AG04450 (cell line): ENCODE data around the gene KANSL2. TPM values are rescaled to one million over a fixed set of nuclear protein-coding genes. Genes with fewer than 3 reads are reported as not detected.

Experiments used
- CTCF ChIA-PET: fragments of 300-600, 350-600 bp; formaldehyde crosslinking; extraction: SDS; loops from one replicate; lab custom pipeline; 2022; ENCODE audit warnings: antibody characterized with exemption, inconsistent platforms; lab: Charles Lee
- POLR2A ChIA-PET: fragments of 350-600 bp; formaldehyde crosslinking; extraction: SDS; loops from one replicate; lab custom pipeline; 2021; ENCODE audit warnings: antibody characterized with exemption, inconsistent platforms; lab: Yijun Ruan, JAX
- DNase-seq: peaks from one replicate; pipeline ENCODE4 v3.0.0-alpha.2; 2011; ENCODE audit warnings: low read depth, low spot score
- H3K27ac ChIP-seq: one replicate; pipeline ENCODE4 v1.5.1; 2012; ENCODE audit warnings: low read depth, low read length, control low read depth
- H3K27me3 ChIP-seq: one replicate; pipeline ENCODE4 v1.6.0; 2012; ENCODE audit warnings: low read length; ENCODE audit not compliant: control insufficient read depth, insufficient read depth
- H3K4me3 ChIP-seq: 2 replicates; pipeline ENCODE4 v1.5.1; 2011; ENCODE audit warnings: mild to moderate bottlenecking, low read depth, low read length, control low read depth
- H3K9me3 ChIP-seq: 2 replicates; pipeline ENCODE4 v1.5.1; 2012; ENCODE audit warnings: low read length; ENCODE audit not compliant: control insufficient read depth, insufficient read depth
- polyA plus RNA-seq: library from polyadenylated mRNA; depleted of rRNA; stranded (reverse); fragments of >200 nt; gene quantifications from 2 replicates; pipeline ENCODE4 v1.2.3, GENCODE V29; 2011; rRNA removed
- small RNA-seq: library from RNA; depleted of rRNA; stranded (forward); fragments of <200 nt; gene quantifications from one replicate; pipeline ENCODE3, GENCODE V24; 2012; ENCODE audit warnings: low read depth; ENCODE audit not compliant: insufficient read length
- TF ChIP-seq, protein P1 (sequence below): IDR thresholded peaks from 2 replicates; pipeline ENCODE4 v1.5.1; 2011; ENCODE audit warnings: low read depth, low read length, control low read depth, inconsistent platforms

KANSL2 gene
- polyA plus RNA-seq, 1 experiment: 37.9 TPM

DNA sequence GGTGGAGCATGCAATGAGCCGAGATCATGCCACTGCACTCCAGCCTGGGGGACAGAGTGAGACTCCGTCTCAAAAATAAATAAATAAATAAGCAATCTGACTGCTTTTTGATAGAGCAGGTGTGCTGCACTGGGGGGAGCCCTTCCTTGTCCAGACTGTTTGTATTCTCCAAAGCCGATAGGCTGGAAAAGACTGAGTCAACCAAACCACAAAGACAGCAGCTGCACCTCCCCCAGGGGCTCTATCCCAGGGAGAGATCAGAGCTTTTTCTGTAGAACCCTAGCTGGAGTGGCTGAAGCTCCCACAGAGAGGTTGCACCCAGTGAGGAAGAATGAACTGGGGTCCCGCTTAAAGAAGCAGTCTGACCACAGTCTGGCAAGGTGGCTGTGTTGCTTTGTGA, 66.4 kb downstream of the KANSL2 start:
- Histone ChIP-seq H3K9me3 (no peaks in the 10 kb centered on the region), H3K4me3 (no peak overlapping the region), H3K27me3 (peaks cover 3% of the 10 kb centered on the region), H3K27ac (no peak overlapping the region)
- TF ChIP-seq, protein P1, sequence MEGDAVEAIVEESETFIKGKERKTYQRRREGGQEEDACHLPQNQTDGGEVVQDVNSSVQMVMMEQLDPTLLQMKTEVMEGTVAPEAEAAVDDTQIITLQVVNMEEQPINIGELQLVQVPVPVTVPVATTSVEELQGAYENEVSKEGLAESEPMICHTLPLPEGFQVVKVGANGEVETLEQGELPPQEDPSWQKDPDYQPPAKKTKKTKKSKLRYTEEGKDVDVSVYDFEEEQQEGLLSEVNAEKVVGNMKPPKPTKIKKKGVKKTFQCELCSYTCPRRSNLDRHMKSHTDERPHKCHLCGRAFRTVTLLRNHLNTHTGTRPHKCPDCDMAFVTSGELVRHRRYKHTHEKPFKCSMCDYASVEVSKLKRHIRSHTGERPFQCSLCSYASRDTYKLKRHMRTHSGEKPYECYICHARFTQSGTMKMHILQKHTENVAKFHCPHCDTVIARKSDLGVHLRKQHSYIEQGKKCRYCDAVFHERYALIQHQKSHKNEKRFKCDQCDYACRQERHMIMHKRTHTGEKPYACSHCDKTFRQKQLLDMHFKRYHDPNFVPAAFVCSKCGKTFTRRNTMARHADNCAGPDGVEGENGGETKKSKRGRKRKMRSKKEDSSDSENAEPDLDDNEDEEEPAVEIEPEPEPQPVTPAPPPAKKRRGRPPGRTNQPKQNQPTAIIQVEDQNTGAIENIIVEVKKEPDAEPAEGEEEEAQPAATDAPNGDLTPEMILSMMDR: no peak
- ChIA-PET POLR2A (no interaction called here), CTCF (interaction anchor here (6.8 kb wide), 1 partner anchor 72 kb away, joined by 159 read pairs; no protein-coding TSS in a partner anchor)
- DNase-seq: no peak

DNA sequence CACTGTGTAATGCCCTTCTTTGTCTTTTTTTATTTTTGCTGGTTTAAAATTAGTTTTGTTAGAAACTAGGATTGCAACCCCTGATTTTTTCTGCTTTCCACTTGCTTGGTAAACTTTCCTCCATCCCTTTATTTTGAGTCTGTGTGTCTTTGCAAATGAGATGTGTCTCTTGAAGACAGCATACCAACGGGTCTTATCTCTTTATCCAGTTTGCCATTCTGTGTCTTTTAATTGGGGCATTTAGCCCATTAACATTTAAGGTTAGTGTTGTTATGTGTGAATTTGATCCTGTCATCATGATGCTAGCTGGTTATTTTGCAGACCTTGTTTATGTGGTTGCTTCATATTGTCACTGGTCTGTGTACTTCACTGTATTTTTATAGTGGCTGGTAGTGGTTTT, 68.7 kb downstream of the KANSL2 start:
- no peaks in the 10 kb centered on the region for H3K27me3 ChIP-seq
- TF ChIP-seq, protein P1: no peak
- ChIA-PET POLR2A (no interaction called here), CTCF (no interaction called here)
- no peaks in the 10 kb centered on the region for H3K9me3 ChIP-seq
- no peak overlapping the region for H3K27ac ChIP-seq
- DNase-seq: no peak
- H3K4me3 ChIP-seq: no peak overlapping the region

Small RNAs within 50 kb of the gene (small RNA-seq; reads per million reads assigned to genes)
- gene MIR1291 (not detected), gene SNORA2A (15.6 reads per million, percentile 76 among the genes with 10 or more reads in this experiment), gene SNORA2B (48.9 reads per million, percentile 85 among the genes with 10 or more reads in this experiment), gene SNORA2C (not detected)

Other genes starting within 250 kb of the KANSL2 start
- gene ANP32D, start 209.7 kb downstream of the KANSL2 start, polyA plus RNA-seq: not detected in 2 replicates
- gene C12orf54, start 199.7 kb downstream of the KANSL2 start, polyA plus RNA-seq: not detected in 2 replicates
- not detected in 2 replicates for gene OR8S1, start 156.6 kb downstream of the KANSL2 start, polyA plus RNA-seq
- gene LALBA, start 112.2 kb downstream of the KANSL2 start, polyA plus RNA-seq: not detected in 2 replicates
- gene CCNT1, start 34.5 kb upstream of the KANSL2 start, polyA plus RNA-seq: 23.7 and 30.8 TPM in 2 replicates
- gene ADCY6, start 106.9 kb upstream of the KANSL2 start, polyA plus RNA-seq: 26.7 and 31.6 TPM in 2 replicates
- 44.9 and 51.7 TPM in 2 replicates for gene CACNB3, start 136.3 kb upstream of the KANSL2 start, polyA plus RNA-seq
- 56.6 and 57.4 TPM in 2 replicates for gene DDX23, start 169.9 kb upstream of the KANSL2 start, polyA plus RNA-seq
- 0.36 and 0.42 TPM in 2 replicates for gene RND1, start 183.6 kb upstream of the KANSL2 start, polyA plus RNA-seq
- 85.9 and 99.2 TPM in 2 replicates for gene FKBP11, start 243.3 kb upstream of the KANSL2 start, polyA plus RNA-seq